Head of caudate nucleus (tissue), 42 donors: ENCODE measurements around the gene FRAS1.
"Not testable (repeated sequence)": the region's sequence is repeated elsewhere in the genome, so short reads cannot be mapped to it uniquely, and the experiment has no call there.

ENCODE experiments used
- DNase-seq, 42 donors: peaks; one replicate each; pipeline versions ENCODE4 v3.0.0 to v3.0.0-alpha.2; 2020 to 2021; ENCODE audit warnings: mixed read lengths in 7 of 42
- intact Hi-C: fragments of 100-400 bp; cut with DNase I; formaldehyde crosslinking; loops from one replicate; pipeline ENCODE4 v1.15.0; 2022

FRAS1 gene

DNA sequence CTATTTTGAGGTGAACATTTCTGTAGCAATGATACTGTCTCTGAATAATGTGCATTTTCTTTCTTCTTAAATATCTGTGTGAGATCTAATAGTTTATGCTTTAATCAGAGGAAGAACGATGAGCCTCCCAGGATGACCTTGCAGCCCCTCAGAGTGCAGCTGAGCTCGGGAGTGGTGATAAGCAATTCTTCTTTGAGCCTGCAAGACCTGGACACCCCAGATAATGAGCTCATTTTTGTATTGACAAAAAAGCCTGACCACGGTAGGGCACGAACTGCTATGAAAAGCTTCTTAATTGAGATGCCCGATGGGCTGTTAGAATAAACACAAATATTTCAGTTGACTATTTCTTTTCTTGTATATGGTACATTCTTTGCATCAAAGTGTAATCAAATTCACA is 389.5 kb downstream of the FRAS1 start:
- DNase-seq, result no peak
- intact Hi-C loops, result no loop called here

- intact Hi-C loops, result no loop called here
- no peak for DNase-seq
These were observed 394.3 kb downstream of the FRAS1 start for GRCh38 chr4:78451407-78451806.

DNA sequence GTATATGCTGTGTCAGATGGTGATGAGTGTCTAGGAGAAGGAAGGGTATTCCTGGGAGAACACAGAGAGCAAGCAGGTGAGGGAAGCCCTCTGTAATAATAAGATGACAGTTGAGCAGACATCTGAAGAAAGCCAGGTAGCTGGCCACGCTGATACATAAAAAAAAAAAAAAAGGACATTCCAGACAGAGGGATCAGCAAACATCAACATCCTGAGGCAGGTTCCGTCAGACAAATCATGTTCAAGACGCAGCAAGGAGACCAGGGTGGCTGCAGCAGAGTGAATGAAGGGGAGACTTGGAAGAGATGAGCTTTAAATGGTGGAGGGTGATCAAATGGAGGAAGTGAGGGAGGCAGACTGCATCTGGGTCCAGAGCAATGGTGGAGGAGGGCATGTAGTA is 396.9 kb downstream of the FRAS1 start:
- no peak for DNase-seq
- intact Hi-C loops, result no loop called here

DNA sequence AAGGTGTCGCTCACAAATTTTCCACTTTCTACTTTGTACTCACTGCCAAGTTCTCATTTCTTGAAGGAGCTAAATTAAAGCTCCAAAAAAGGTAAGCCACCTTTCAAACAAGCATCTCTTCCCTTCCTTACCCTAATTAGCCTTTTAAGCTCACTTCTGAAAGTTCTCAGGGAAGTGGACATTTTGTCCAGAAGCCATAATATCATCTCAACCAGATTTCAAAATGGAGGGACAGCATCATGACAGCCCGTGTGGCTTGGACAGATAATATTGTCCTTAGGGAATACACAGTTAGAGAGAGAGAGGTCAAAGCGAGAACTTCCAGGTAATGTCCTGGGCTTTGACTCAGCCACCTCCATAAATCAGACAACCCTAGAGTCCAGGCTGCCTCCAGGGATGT is 400.6 kb downstream of the FRAS1 start:
- intact Hi-C loops, result no loop called here
- DNase-seq, result no peak

- intact Hi-C loops, result no loop called here
- DNase-seq, result no peak
These were observed 402.2 kb downstream of the FRAS1 start for GRCh38 chr4:78459327-78459726.

GRCh38 chr4:78460368-78460767 is 403.2 kb downstream of the FRAS1 start:
- no peak for DNase-seq
- intact Hi-C loops, result no loop called here

DNA sequence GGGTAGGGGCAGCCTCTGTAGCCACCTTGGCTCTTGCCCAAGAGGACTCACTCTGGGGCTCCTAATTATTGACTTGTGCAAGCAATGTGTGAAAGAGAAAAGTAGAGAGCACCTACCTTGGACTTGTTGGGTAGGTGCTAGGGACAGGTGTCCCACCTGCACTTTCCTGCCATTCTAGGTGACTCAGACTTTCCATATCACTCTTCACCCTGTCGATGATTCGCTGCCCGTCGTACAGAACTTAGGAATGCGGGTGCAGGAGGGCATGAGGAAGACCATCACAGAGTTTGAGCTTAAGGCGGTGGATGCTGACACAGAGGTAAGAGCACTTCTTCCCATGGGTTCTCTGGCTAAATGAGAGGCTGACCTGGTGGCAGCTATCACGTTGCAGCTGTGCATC is 407.1 kb downstream of the FRAS1 start:
- intact Hi-C loops, result no loop called here
- DNase-seq, result no peak

DNA sequence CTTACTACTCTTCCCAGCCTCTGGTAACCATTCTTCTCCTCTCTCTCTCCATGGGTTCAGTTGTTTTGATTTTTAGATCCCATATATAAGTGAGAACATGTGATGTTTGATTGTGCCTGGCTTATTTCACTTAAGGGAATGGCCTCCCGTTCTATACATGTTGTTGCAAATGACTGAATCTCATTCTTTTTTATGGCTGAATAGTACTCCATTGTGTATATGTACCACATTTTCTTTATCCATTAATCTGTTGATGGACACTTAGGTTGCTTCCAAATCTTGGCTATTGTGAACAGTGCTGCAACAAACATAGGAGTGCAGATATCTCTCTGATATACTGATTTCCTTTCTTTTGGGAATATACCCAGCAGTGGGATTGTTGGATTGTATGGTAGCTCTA is 410.1 kb downstream of the FRAS1 start:
- intact Hi-C loops, DNase-seq: not testable (repeated sequence)

- DNase-seq, result no peak
- intact Hi-C loops, result no loop called here
These were observed 411.1 kb downstream of the FRAS1 start for GRCh38 chr4:78468272-78468671.

DNA sequence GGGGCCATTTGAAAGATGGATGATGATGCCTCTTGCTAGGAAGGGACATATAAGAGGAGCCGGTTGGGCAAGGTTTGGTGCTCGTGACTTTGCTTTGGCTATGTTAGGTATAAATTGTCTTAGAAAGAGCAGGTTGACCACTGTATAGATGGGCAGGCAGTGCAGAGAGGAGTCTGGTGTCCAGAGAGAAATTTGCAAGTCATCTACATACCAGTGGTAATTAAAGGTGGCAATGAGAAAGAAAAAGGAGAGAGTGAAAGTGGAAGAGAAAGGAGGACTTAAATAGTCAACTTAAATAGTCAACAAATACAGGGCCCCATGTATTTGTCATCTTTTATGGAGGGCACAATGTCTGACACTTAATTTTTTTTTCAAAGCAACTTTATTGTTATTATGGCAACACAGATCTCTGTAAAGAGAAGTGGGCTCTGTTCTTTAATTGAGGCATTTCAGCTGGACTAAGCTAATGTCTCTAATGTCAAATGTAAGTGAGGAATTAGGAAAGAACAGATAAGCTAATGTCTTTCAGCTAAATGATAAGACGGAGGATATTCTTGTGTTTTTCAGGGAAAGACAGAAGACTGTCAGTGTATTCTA is 419.1 kb downstream of the FRAS1 start:
- intact Hi-C loops, result no loop called here
- no peak for DNase-seq

DNA sequence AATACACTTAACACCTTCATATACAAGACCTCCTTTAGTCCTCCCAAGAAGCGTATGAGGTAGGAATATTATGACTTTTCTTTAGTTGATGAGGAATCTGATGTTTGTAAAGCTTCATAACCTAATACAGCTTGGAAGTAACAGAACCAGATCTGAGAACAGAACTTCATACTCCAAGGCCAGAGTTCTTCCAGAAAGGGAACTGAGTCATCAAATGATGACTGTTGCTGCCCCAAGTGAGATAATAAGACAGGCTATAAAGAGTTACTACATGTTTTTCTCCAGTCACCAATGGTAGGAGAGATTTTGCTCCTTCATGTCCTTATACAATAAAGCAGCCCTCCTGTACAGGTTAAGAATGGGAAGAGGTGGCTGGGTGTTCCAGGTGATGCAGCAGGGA is 420.2 kb downstream of the FRAS1 start:
- no peak for DNase-seq
- intact Hi-C loops, result no loop called here

DNA sequence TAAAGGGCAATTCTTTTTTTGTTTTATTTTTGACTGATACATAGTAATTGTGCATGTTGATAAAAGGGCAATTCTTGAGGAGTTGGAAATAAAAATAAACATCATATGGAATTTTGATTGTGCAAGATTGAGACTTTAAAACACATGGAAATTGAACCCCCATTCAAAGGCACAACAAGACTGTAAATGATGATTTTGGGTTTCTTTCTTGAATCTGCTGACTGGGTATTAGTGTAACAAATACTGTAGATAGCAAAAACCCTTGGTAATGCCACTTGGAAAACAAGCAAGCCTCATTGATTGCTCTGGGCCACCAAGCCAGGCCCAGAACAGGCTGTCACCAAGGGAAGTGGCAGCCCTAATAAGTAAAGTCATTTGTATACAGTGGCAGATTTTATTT is 421.4 kb downstream of the FRAS1 start:
- intact Hi-C loops, result no loop called here
- no peak for DNase-seq

- intact Hi-C loops, result no loop called here
- no peak for DNase-seq
These were observed 423.2 kb downstream of the FRAS1 start for GRCh38 chr4:78480286-78480685.

DNA sequence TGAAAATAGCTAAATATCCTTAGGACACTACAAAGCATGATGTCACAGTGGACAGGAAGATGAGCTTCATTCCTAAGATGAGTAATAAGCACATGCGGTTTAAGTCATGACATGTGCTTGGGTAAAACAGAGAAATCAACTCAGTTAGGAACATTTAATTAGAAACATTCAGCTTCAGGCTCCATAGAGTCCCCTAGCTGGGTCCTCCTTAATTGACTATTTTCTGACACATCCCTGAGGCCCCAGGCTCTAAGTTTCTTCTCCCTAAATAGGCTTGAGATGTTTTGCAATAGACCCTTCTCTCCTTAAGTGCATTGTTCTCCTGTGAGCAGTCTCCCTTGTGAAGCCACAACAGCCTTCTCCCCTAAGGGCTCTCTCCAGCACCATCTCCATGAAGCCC is 424.1 kb downstream of the FRAS1 start:
- no peak for DNase-seq
- intact Hi-C loops, result no loop called here

GRCh38 chr4:78482281-78482680 is 425.2 kb downstream of the FRAS1 start:
- intact Hi-C loops, result no loop called here
- DNase-seq, result no peak

GRCh38 chr4:78483811-78484210 is 426.7 kb downstream of the FRAS1 start:
- no peak for DNase-seq
- intact Hi-C loops, result no loop called here

DNA sequence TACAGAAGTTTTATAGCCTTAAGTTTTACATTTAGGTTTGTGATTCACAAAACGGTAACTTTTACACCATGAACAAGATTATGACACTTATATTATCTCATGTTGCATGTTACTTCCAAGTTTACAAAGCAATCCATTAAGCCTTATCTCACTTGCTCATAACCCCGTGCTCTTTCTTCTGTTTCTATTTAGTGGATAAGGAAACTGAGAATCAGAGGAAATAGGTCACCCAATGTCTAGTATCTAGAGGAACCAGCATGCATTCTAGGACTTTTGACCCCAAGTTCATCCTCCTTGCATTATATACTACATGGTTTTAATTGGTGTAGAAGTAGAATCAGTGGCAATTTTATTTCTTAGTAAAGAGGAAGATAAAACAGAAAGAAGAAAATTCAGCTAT is 427.5 kb downstream of the FRAS1 start:
- DNase-seq, result no peak
- intact Hi-C loops, result no loop called here

GRCh38 chr4:78493731-78494130 is 436.6 kb downstream of the FRAS1 start:
- intact Hi-C loops, result no loop called here
- DNase-seq, result no peak

DNA sequence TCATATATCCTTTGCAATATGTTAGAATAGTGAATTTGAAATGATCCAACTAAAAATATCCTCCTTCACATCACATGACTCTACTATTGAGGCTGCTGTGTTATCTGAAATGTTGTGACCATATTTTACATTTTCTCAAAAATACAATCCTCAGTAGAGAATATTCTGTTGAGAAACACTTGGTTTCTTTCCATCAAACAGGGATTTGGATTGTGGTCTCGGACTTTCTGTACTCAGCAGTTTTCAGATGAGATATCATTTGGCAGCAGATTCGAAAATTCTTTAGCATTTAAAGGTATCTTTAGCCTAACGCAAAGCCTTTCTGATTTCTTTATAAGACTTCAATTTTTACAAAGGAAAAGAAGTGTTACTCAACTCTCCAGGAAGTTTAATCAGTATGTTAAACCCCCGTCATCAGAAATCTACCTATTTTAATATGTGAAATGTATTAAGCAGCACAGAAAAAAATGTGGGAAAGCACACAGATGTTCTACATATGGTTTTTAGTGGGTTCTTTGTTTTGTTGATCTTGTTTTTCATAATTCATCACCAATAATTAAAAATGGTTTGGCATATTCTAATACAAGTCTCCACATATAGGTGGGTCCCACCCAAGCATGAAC is 439.0 kb downstream of the FRAS1 start:
- DNase-seq, result no peak
- intact Hi-C loops, result no loop called here

- DNase-seq, intact Hi-C loops: not testable (repeated sequence)
These were observed 449.1 kb downstream of the FRAS1 start for GRCh38 chr4:78506260-78506659.

DNA sequence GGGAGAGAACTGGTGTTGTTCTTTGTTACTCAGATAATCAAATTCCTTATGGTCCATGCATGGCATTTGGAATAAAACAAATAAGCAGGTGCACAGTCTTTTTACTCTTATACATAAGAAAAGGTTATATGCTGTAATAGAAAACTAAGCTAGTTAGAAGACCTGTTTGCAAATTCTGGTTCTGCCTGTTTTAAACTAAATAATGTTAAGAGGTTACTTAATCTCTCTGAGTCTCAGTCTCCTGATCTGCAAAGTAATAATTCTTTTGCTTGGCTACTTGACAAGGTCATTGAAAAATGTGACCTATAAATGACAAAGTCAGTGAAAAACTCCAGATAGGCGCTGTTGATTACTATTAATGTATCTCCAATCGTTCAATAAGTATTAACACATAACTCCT is 451.9 kb downstream of the FRAS1 start:
- intact Hi-C loops, result no loop called here
- no peak for DNase-seq

GRCh38 chr4:78510108-78510507 is 453.0 kb downstream of the FRAS1 start:
- DNase-seq, result no peak
- intact Hi-C loops, result loop anchor here (10.0 kb wide), 1 partner anchor 545 kb away; no protein-coding TSS in a partner anchor
